ENCODE data around the gene GARS1.

DNA sequence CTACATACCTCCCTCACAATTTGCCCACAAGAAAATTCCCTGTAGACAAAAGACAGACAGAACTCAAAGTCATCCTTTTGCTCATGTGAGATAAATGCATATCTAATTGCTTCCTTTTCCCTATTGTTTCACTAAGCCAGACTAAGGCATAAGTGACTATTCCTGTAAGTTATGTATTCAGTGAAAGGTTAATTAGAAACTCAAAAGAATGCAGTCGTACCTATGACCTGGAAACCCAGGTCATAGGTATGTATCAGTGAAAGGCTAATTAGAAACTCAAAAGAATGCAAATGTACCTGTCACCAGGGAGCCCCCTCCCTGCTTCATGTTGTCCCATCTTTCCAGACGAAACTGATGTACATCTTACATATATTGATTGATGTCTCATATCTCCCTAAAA lies 10.3 kb upstream of the GARS1 start:
- no peak for TF ChIP-seq CTCF (conservative IDR thresholded peaks at IDR 0.05; ENCODE audit: low read length)
- no peak for TF ChIP-seq EZH2phosphoT487 (IDR thresholded peaks at IDR 0.05; ENCODE audit: borderline replicate concordance, low read depth, low read length)
